Loucy (cell line): ENCODE results near the gene IL15RA.
"Not testable (repeated sequence)": the region's sequence is repeated elsewhere in the genome, so short reads cannot be mapped to it uniquely, and the experiment has no call there.

Source experiments
- CTCF ChIP-seq: fragments of 200-600 bp; sonication (generic); conservative IDR thresholded peaks from 2 replicates; pipeline ENCODE4 v1.5.1; 2014; ENCODE audit warnings: mild to moderate bottlenecking, antibody characterized with exemption, low read length
- EZH2phosphoT487 ChIP-seq: fragments of 200-600 bp; IDR thresholded peaks from 2 replicates; pipeline ENCODE4 v1.6.1; 2018; ENCODE audit warnings: antibody characterized with exemption, mild to moderate bottlenecking, moderate library complexity, borderline replicate concordance

- not testable (repeated sequence) for TF ChIP-seq CTCF, EZH2phosphoT487
Measured at GRCh38 chr10:5960973-5961275, 16.4 kb downstream of the IL15RA start.
